ENCODE measurements around the gene NPAS3.
A peak's percentile ranks its signal among the peaks of the same experiment; 100 is the strongest.

Gene NPAS3

DNA sequence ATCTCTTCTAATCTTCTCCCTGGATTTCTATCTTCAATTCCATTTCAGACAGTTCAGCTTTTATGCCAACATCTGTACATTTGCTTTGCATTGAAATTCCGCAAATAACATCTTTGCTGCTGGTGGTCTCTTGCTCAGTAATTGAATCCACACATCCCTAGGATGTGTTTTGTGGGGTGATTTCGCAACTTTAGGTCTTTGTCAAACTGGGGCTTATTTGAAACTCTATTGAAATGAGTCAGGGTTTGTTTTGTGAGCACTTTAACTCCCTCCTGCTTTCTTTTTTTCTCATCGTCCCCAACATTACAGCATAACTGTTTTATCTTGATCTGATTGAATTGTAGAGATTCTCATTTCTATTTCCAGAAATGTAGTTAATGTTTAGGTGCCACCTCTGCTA, 404.3 kb downstream of the NPAS3 start:
- no peak for DNase-seq

DNA sequence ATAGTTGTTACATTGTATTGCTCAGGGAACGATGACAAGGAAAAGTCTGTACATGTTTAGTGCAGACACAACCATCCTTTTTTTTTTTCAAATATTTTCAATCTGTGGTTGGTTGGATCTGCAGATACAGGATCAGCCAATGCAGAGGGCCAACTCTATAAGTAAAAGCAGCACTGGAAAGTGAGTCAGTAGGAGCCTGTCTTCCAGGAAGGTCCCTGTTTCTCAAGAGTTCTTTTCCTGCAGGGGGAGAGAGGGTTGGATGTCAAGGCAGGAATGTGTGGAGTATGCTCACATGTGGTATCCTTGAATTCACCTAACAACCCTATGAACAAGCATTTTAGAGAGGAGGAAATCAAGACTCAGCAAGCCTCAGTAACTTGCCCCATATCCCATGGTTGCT, 409.1 kb downstream of the NPAS3 start:
- DNase-seq, result no peak

DNA sequence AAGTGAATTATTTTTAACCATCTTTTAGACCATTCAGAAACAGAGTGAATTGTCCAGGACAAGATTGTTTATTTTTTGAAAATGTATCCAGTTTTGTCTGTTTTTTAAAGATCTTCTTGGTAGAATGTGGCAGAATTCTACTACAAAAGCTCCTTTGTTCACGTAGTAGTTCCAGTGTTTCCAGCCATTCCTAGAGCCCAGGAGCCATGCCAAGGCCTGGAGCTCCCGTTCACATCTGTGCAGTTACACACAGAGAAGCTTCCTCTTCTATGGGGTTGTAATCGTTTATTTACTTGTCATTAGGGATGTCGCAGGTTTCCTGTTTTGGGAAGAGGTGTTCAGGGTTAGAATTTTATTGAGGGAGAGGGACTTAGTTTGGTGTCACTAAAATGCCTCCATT, 409.8 kb downstream of the NPAS3 start:
- DNase-seq, result no peak

DNA sequence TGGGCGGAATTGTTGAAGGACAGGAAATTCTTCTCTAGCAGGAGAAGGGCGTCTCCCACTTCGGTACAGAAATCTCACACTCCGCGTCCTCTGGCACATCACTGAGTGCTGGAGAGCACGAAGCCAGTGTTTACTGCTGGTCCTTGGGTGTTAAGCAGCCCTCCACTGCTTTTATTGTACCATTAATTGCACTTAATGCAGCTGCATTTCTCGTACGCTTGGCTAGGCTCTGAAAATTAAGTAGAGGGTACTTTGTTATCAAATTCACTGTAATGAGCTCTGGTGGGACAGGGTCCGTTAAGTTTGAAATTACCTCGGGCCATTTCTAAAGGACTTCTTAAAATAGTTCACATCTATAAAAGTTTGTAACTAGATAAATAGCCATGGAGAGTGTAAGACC, 411.2 kb downstream of the NPAS3 start:
- DNase-seq, result peak; percentile 19

DNA sequence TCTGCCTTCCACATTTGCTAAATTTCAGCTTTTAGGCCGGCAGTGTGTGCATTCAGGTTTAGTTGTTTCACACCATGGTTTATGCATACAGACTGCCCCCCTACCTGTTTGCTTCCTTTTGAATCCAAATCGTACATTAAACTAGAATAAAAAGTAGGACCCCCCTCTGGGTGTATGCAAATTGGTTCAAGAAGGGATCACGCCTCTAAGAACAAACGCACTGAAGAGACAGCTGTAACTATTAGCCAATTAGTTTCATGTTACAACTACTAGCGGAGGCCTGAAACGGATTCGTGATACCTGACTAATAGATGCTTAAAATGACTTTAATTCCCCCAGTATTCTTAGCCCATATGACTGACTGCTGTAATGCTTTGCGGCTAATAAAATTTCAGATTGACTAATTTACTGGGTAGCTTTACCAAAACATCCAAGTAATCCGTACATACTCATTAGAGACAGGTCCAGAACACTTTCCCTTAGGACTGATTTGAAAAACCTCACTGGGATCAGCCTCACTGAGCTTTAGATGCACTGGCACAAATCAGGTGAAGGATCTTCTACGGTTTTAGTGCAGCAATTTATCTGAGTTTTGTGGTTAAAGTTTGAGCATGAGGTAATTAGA, 411.8 kb downstream of the NPAS3 start:
- DNase-seq, result peak; percentile 10

DNA sequence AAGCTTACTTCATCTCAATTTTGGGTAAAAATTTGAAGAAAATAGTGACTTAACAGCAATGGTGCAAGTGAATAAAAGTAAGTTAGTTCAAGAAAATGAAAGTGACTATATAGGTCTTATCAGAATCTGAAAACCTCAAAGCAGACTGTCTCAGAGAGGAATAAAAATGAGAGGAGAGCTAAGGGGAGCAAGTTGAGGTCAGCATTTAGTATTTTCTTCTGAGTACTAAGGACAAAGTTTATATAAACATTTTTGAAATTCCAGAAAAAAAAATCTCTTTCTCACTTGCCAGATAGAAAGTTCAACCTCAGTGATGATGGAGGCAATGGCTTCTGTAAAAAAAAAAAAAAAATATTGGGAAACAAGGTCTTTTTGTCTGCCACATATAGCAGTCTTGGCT, 414.1 kb downstream of the NPAS3 start:
- no peak for DNase-seq

DNA sequence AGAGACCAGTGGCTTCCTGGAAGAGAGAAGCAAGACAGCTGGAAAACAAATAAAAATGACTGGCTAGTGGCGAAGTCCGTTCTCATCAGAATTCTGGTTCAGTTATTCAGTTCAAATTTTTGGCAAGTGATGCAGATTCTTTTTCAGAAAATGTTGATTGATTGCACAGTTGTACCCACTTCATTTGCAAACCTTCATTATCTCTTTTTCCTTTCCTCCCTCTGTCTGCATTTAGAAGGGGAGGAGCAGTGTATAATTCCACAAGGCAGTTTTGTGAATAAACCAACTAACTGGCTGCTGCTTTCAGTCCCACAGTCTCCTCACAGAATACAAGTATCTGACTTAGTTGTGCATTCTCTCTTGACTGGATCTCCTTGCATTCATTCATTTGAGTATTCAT, 417.5 kb downstream of the NPAS3 start:
- no peak for DNase-seq

DNA sequence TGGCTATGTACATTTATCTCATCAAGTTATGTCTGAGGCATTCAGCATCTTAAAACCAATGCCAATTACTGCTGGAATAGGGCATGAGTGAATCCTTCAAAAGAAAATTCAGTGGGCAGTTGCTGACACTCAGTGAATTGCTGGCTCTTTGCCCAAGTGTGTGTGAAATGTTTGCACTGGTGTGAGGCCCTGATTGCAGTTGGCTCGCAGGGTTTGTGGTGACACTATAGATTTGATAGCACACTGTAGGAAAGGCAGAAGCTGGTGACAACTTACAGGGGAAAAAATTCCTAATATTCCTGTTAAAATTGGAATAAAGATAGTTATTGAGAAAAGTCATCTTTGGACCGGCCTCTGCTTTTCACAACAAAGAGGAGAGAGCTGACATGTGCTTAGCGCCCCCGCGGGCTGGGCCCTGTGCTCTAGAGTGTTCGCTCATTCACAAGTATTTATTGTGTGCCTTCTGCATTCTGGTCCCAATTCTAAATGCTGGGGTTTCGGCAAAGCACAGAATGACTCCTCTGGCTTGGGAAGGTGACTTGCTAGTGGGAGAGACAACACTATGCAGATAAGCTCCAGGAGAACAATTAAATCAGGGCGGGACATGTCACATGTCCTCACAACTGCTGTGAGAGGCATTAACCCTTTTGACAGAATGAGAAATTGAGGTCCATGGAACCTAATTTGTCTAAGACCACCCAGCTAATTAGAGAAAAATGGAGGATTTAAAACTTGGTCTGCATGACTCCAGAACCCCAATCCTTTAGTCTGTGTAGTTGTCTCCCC, 418.7 kb downstream of the NPAS3 start:
- DNase-seq, result peak; percentile 20

DNA sequence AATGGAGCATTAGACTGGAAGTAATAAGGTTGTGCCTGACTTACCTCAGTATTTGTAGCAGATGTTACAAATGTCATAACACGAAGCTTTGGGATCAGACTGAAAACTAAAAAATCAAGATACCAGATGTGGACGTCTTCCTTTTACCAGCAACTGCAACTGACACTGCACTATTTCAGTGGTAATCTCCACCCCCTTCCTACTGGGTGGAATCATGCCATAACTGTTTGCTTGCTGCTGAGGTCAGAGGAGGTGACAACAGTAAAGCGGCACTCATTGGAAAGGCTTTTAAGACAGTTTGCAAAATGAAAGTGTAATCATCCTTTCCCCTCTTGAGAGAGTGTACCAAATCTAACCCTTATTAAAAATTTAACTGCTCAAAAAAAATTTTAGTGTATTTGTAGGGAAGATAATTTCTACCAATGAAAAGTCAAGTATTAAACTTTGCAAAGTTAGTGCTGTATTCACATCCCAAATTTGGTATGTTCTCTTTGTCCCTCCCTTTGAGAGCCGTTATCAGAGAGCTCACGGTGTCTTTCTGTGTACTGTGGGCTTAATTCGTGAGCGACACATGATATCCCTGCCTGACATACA, 420.7 kb downstream of the NPAS3 start:
- no peak for DNase-seq

DNA sequence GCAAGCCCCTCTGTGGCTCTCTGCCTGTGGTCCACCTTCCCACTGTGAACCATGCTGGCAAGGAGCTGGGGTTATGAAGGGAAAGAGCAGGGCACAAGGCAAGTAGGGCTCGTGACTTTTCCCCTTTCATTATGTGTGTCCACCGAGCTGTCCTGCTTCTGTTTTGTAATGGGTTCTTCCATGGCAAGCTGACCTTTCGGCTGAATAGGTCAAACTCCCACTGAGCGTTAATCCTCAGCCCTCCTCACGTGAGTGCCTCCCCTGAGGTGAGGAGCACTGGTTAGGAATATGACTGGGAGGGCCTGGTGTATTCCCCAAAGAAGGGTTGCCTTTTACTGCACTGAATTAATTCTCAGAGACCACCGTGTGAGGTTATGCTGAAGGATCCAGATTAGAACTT, 424.3 kb downstream of the NPAS3 start:
- DNase-seq, result no peak

DNA sequence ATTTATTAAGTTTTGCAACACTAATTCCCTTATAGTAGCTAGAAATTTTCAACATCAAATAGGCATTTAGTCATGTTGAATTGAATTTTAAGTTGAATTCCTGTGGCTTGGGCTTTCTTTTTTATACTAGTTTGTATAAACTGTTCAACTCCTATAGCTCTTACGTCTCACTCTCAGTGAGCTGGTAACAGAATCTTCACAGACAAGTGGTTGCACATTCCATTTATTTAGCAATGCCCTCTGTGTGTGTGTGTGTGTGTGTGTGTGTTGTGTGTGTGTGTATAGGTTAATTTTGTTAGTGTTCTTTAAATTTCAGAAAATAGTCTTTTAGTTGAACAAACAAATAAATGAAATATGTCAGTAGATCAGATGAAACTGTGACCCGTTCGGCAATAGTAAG, 425.0 kb downstream of the NPAS3 start:
- no peak for DNase-seq

DNA sequence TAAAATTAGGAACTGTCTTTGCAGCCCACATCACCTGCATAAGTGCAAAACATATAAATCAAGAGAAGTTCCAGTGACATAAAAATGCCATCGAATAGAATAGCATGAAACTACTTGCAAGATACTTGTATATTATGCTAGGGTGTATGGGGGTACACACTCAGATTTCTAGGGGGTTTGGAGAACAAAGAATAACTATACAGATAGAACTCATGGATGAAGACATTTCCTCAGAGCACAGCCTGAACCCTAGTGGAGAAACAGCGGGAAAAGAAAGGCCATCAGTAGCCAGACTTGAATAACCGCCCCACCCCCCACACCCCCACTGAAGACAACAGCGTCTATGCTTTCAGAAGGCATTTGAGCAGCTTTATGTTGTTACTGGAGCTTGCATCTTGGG, 425.8 kb downstream of the NPAS3 start:
- no peak for DNase-seq

DNA sequence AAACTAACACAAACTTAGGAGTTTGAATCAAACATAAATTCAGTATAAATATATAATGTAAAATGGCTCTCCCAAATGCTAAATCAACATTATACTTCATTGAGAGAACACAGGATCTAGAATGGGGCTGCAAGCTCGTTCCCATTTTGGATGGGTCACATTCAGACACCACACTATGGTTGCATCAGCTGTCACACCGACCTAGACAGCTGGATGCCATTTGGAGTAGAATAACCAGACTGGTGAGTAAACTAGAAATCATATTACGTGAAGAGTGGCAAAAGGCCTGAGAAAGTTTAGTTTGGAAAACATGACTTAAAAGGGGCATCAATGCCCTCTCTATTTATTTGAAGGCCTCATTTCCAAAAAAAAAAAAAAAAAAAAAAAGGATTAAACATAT, 430.4 kb downstream of the NPAS3 start:
- DNase-seq, result no peak

DNA sequence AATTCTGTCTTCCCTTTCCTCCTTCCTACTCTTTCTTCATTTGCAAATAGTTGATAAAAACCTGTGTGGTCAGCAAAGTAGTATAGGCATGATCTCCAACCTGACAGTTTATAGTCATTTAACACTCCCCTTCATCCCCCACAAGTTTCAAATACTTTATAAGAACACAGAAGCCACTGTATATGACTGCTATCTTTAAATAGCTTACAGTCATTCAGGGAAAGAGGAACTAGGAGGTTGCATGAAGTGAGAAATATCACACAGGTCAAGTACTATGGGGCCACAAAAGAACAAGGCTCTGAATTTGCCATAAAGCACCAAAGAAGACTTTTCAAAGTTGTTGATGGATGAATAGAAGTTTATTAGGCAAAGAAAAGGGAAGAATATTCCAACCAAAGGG, 431.3 kb downstream of the NPAS3 start:
- no peak for DNase-seq

DNA sequence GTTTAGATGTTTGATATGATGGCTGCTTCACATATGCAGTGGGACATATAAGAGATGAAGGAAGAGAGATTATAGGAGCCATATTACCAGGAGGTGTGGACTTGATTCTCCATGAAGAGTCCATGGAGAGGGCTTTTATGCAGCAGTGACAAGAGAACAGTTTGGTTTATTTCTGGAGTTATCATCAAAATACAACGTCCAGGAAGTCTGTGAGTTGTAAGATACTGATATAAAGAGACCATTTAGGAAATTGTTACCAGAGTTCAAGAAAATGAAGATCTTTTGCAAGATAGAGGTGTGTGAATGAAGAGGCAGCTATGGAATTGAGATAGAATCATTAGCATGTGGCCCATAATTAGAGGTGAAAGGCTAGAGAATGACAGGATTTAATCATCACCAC, 431.7 kb downstream of the NPAS3 start:
- no peak for DNase-seq

DNA sequence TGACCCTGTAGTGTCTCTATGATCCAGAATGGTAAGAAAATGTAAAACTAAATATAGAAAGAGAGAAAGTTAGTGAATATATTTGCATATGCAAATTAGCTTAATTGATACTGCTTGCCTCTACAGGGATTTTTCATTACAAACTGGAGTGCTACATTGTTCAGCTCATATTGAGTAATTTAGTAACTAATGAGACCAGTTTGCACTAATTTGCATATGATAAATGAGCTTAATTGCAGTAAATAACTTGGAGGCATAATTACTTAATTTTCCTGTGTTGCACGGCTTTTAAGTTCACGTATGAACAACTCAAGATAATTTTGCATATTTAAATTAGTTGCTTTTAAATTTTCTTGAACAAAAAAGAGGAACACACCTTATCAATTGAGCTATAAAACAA, 436.5 kb downstream of the NPAS3 start:
- DNase-seq, result no peak

DNA sequence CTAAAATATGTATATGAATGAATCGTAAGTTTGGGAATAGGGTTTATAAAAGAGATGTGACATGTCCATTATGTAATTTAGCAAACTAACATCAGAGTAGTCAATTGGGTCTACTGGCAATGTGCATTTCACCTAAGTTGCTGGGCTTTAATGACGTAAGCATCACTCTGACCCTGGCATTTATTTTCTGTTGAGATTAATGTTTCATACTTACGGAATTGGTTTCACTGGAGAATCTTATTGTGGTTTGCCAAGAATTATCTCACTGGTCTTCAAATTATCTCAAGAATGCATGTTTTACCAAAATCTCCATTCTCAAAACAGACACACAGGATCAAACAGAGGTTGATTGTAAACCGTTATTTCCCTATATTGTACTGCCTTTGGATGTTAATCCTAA, 437.1 kb downstream of the NPAS3 start:
- DNase-seq, result no peak

DNA sequence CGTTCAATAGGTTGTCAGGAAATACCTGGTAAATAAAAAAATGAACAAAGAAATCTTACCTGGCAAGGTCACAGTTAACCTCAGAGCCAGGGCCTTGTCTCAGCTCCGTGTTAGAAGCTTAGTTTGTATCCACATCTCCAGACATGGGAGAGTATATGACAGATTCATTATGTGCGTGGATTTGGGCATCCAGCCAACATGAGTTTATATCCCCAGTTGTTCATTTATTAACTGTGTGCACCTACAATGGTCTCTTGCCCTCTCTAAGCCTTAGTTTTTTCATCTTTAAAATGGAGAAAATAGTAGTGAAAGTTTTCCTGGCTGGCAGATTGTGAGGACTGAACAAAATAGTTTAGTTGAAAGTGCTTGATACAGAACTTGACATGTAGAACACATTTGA, 437.8 kb downstream of the NPAS3 start:
- DNase-seq, result no peak

DNA sequence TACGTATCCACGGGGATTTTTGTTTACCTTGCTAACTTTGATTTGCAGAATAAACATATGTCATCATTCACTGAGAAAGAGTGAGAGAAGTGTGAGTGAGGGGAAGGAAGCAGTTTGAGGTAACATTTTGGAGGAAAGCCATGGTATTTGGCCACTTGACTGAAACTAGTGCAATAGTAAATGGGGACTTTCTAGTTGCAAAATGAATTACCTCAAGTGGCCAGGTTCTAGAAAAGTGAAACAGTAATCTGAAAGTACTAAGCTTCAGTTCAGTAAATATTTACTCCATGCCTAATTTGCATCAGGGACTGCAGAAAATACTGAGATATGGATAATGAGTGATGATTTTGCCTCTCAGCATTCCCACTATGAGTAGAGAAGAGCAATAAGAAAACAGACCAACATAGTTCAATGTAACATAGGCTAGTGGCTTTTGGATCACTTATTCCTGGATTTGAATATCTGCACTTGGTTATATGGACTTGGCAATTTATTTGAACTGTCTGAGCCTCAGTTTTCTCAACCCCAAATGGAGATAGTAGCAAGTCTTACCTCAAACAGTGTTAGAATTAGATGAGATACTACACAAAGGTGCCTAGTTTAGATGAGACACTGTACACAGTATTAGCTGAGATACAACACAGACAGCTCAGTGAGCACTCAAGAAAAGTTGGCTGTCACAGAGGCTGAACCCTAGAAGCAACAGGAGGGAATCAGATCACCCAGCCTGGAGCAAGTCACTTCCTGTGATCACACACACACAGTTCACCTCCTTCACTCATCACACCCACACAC, 439.1 kb downstream of the NPAS3 start:
- DNase-seq, result no peak

DNA sequence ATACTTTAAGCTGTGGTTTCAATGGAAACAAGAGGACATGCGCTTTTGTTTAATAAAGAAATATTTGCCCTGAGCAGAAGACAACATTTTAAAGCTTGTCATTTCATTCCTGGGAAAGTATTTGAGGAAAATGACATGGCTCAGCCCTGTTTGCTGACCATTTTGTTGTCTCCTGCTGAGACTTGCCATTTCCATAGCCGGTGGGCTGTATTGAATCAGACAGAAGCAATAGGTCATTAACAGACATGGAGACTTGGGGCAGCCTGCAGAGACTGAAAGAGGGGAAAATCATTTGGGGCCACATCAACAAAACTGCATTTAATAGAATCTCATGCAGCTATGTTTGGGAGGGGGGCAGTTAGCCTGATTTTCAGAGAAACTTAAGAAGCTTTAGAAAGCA, 443.0 kb downstream of the NPAS3 start:
- DNase-seq, result no peak

DNA sequence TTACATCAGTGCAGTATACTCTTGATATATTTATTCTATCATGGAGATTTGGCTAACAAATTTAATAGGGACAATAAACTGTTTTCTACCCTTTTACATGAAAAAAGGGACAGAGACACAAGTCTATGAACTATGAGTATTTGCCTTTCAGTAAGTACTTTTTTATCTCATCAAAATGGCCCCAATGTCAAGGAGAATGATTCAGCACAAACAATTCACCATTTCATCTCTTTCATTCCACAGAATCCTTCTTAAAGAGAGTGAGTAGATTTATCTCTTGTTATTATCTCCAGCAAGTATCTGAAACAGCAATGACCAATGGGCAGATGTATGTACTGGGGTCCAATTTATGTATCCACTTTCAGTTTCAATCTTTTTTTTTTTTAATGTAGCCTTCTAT, 447.5 kb downstream of the NPAS3 start:
- DNase-seq, result no peak

DNA sequence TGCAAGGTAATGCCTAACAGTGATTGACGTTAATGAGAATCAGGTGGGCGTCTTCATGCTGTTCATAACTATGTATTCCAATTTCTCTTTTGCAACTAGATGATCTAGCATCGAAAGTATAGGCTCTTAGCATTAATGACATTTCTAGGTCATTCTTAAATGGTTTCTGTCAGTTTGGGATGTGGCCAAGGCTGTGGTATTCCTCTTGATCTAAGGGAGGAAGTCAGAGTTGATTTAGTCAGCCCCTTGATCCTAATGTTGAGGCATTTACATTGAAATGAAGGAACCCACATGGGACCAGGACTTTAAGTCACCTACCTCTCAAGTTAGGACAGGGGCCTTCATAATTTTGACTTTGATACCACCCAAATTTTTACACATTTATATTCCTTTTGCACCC, 448.1 kb downstream of the NPAS3 start:
- no peak for DNase-seq

DNA sequence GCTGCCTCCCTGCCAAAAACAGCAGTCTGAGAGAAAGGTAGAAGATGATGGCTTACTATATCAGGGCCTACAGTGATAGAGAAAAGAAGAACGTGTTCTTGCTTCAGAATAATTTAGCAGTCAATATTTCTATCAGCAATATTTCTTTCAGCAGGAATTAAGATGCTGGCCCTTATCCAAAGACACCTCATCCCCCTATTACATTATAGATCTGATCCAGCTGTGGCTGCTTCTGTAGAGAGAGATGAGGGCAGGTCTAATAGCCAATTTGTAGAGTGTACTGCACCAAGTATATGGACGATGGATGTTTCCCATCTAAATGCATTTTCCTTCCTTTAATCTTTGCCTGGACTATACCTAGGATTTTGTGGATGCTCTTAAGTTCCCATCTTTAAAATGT, 451.7 kb downstream of the NPAS3 start:
- DNase-seq, result no peak
